SU-DHL-6 (cell line): ENCODE data around the gene ARMS2.

Experiments
- H2AFZ ChIP-seq: fragments of 200-600 bp; sonication (generic); 2 replicates; pipeline ENCODE4 v1.6.1; 2014; ENCODE audit warnings: low read depth, mild to moderate bottlenecking, moderate library complexity, mixed read lengths, antibody characterized with exemption, low read length; ENCODE audit not compliant: severe bottlenecking
- H3F3A ChIP-seq: fragments of 200-600 bp; shearing (Covaris generic); 2 replicates; pipeline ENCODE4 v1.6.0; 2016; ENCODE audit warnings: antibody characterized with exemption, mild to moderate bottlenecking; ENCODE audit not compliant: insufficient read depth
- H3K27ac ChIP-seq: fragments of 200-600 bp; sonication (generic); 2 replicates; pipeline ENCODE4 v1.5.1; 2016; ENCODE audit warnings: low read depth, mild to moderate bottlenecking, low read length, moderate library complexity, mixed read lengths
- H3K27me3 ChIP-seq: fragments of 200-600 bp; sonication (generic), shearing (Covaris generic); 2 replicates; pipeline ENCODE4 v1.6.0; 2014; ENCODE audit warnings: mild to moderate bottlenecking, low read length
- H3K36me3 ChIP-seq: fragments of 200-600 bp; sonication (generic); 2 replicates; pipeline ENCODE4 v1.6.1; 2014; ENCODE audit warnings: mild to moderate bottlenecking, low read length, mixed read lengths
- H3K4me2 ChIP-seq: fragments of 300-600, 200-600 bp; shearing (Covaris generic), sonication (generic); 2 replicates; pipeline ENCODE4 v1.6.0; 2014; ENCODE audit warnings: low read length, low read depth, mild to moderate bottlenecking; ENCODE audit not compliant: poor library complexity, severe bottlenecking
- H3K4me3 ChIP-seq: fragments of 200-600 bp; sonication (generic); 2 replicates; pipeline ENCODE4 v1.5.1; 2014; ENCODE audit warnings: antibody characterized with exemption, low read length, mild to moderate bottlenecking, mixed read lengths; ENCODE audit not compliant: insufficient read depth, poor library complexity, severe bottlenecking
- H3K79me2 ChIP-seq: fragments of 200-600 bp; sonication (generic); 2 replicates; pipeline ENCODE4 v1.6.1; 2014; ENCODE audit warnings: mild to moderate bottlenecking, low read length, moderate library complexity; ENCODE audit not compliant: insufficient read depth
- H3K9ac ChIP-seq: fragments of 200-600 bp; sonication (generic); 2 replicates; pipeline ENCODE4 v1.7.0; 2014; ENCODE audit warnings: mild to moderate bottlenecking, low read length
- H3K9me2 ChIP-seq: fragments of 200-600 bp; sonication (generic); replicated peaks from 2 replicates; pipeline ENCODE4 v1.6.1; 2014; ENCODE audit warnings: low read length; ENCODE audit not compliant: insufficient read depth
- H3K9me3 ChIP-seq: fragments of 200-600 bp; sonication (generic); 2 replicates; pipeline ENCODE4 v1.6.1; 2014; ENCODE audit warnings: low read length, mixed read lengths; ENCODE audit not compliant: insufficient read depth
- H4K20me1 ChIP-seq: fragments of 200-600 bp; sonication (generic); 2 replicates; pipeline ENCODE4 v1.6.1; 2014; ENCODE audit warnings: low read depth, mild to moderate bottlenecking, antibody characterized with exemption, low read length, moderate library complexity, mixed read lengths
- EZH2phosphoT487 ChIP-seq: fragments of 200-600 bp; sonication (generic), shearing (Covaris generic); conservative IDR thresholded peaks from 2 replicates; pipeline ENCODE4 v1.6.1; 2018; ENCODE audit warnings: mild to moderate bottlenecking, antibody characterized with exemption, low read length, moderate library complexity, mixed read lengths
- TF ChIP-seq, protein P1 (sequence below): fragments of 200-600 bp; sonication (generic); IDR thresholded peaks from one replicate; pipeline ENCODE4 v1.5.1; 2017; ENCODE audit warnings: antibody characterized with exemption, mild to moderate bottlenecking, low read length, moderate library complexity; ENCODE audit not compliant: insufficient read depth, poor library complexity, severe bottlenecking

ARMS2 gene

DNA sequence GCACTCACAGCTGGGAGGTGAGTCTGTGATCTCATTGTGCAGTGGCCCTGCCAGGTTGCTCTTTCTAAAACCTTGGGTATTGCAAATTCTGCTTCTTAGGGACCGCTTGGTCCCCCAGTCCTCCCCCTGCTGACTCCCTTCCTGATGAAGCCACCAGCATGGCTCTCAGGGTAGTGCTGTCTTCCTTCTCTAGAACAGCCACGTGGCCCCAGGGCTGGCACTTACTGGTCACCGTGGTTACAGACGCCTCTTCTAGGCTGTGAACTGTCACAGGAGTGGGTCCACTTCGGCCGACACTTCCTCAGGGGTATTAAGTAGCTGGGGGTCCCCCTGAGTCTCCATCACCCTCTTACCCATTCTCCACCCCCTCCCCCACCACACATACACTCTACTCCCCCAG is 4.2 kb downstream of the ARMS2 start:
- Histone ChIP-seq H3K9me3 (no peaks in the 10 kb centered on the region), H3K27me3 (0 out of 2 replicates have a peak, but pooled peaks cover 3% of the 10 kb centered on the region), H4K20me1 (no peaks in the 10 kb centered on the region), H3K4me2 (no peak overlapping the region), H3K79me2 (no peaks in the 10 kb centered on the region), H3F3A (no peaks in the 10 kb centered on the region), H3K4me3 (no peak overlapping the region), H3K9me2 (no peaks in the 10 kb centered on the region), H3K9ac (no peak overlapping the region), H2AFZ (no peak overlapping the region), H3K27ac (no peak overlapping the region), H3K36me3 (no peaks in the 10 kb centered on the region)
- no peak for TF ChIP-seq EZH2phosphoT487
- TF ChIP-seq, protein P1, sequence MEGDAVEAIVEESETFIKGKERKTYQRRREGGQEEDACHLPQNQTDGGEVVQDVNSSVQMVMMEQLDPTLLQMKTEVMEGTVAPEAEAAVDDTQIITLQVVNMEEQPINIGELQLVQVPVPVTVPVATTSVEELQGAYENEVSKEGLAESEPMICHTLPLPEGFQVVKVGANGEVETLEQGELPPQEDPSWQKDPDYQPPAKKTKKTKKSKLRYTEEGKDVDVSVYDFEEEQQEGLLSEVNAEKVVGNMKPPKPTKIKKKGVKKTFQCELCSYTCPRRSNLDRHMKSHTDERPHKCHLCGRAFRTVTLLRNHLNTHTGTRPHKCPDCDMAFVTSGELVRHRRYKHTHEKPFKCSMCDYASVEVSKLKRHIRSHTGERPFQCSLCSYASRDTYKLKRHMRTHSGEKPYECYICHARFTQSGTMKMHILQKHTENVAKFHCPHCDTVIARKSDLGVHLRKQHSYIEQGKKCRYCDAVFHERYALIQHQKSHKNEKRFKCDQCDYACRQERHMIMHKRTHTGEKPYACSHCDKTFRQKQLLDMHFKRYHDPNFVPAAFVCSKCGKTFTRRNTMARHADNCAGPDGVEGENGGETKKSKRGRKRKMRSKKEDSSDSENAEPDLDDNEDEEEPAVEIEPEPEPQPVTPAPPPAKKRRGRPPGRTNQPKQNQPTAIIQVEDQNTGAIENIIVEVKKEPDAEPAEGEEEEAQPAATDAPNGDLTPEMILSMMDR, result no peak

DNA sequence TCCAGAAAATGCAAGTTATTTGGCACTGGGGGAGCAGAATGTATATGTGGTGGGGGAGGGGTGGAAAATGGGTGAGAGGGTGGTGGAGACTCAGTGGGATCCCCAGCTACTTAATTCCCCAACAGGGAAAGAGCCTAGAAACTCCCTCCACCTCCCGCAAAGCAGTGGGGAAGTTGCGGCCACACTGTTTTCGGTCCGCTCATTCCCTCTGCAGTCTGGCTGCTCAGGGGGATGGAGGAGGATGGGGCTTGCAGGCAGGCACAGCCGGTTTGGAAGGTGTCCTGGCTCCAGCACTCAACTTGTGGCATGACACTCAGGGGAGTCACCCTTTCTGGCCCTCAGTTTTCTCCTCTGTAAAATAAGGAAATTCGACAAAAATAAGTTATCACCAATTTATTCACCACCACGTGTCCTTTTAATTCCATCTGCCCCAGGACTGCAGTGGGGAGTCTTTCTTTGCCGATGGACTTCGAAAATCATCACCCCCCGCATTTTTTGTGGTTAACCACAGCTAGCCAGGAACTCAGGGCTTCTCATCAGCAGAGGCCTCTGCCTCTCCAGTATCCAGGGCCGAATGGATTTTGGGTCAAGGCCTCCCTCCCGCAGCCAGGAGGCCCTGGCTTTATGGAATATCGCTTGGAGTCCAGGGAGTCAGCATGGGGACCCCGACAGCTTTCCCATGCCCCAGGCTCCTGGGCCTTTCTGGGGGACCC is 5.3 kb downstream of the ARMS2 start:
- Histone ChIP-seq H4K20me1 (no peaks in the 10 kb centered on the region), H3K9ac (no peak overlapping the region), H3F3A (no peaks in the 10 kb centered on the region), H3K9me2 (no peaks in the 10 kb centered on the region), H3K4me3 (no peak overlapping the region), H3K27ac (no peak overlapping the region), H3K27me3 (0 out of 2 replicates have a peak, but pooled peaks cover 3% of the 10 kb centered on the region), H3K36me3 (no peaks in the 10 kb centered on the region), H2AFZ (no peak overlapping the region), H3K79me2 (no peaks in the 10 kb centered on the region), H3K9me3 (no peaks in the 10 kb centered on the region), H3K4me2 (no peak overlapping the region)
- TF ChIP-seq, protein P1, result no peak
- TF ChIP-seq EZH2phosphoT487, result no peak

DNA sequence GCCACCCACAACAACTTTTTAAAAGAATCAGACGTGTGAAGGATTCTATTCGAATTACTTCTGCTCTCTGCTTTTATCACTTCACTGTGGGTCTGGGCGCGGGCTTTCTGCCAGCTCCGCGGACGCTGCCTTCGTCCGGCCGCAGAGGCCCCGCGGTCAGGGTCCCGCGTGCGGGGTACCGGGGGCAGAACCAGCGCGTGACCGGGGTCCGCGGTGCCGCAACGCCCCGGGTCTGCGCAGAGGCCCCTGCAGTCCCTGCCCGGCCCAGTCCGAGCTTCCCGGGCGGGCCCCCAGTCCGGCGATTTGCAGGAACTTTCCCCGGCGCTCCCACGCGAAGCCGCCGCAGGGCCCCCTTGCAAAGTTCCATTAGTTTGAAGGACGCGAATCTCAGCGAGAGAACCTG is 6.4 kb downstream of the ARMS2 start:
- H3K9me2 ChIP-seq, result no peaks in the 10 kb centered on the region
- no peaks in the 10 kb centered on the region for H3F3A ChIP-seq
- H3K4me2 ChIP-seq, result no peak overlapping the region

More for the DNA sequence above, 6.4 kb downstream of the ARMS2 start:
- H3K9me3 ChIP-seq, result no peaks in the 10 kb centered on the region
- H3K4me3 ChIP-seq, result no peak overlapping the region
- no peak for TF ChIP-seq EZH2phosphoT487
- TF ChIP-seq, protein P1, result no peak
- H3K27me3 ChIP-seq, result 0 out of 2 replicates have a peak, but pooled peaks cover 3% of the 10 kb centered on the region
- no peak overlapping the region for H3K9ac ChIP-seq
- H3K36me3 ChIP-seq, result no peaks in the 10 kb centered on the region
- no peaks in the 10 kb centered on the region for H3K79me2 ChIP-seq
- H3K27ac ChIP-seq, result no peak overlapping the region
- no peaks in the 10 kb centered on the region for H4K20me1 ChIP-seq
- H2AFZ ChIP-seq, result no peak overlapping the region
